Measurements from ENCODE around the gene CD2. TPM values are rescaled to one million over a fixed set of nuclear protein-coding genes. Genes with fewer than 3 reads are reported as not detected.

Gene CD2
- total RNA-seq, 1 donor from 2014 or later, result not detected

- H3K4me1 Mint-ChIP-seq (ENCODE audit: unreplicated experiment), result no peaks in the 10 kb centered on the region
- H3K27ac Mint-ChIP-seq (ENCODE audit: unreplicated experiment), result no peak overlapping the region
- no peak overlapping the region for H3K4me3 Mint-ChIP-seq (ENCODE audit: unreplicated experiment)
- no peak for DNase-seq (ENCODE audit: low spot score)
- no peaks in the 10 kb centered on the region for H3K9me3 Mint-ChIP-seq (ENCODE audit: unreplicated experiment)
- TF ChIP-seq CTCF (IDR thresholded peaks at IDR 0.05; ENCODE audit: unreplicated experiment), result no peak
- H3K36me3 Mint-ChIP-seq (ENCODE audit: low read depth, unreplicated experiment), result no peaks in the 10 kb centered on the region
- H3K27me3 Mint-ChIP-seq (ENCODE audit: unreplicated experiment), result peaks cover 4% of the 10 kb centered on the region
Measured at GRCh38 chr1:116791727-116792126, 37.5 kb downstream of the CD2 start.

GRCh38 chr1:116793357-116793935 lies 39.2 kb downstream of the CD2 start:
- no peak overlapping the region for H3K27ac Mint-ChIP-seq (ENCODE audit: unreplicated experiment)
- H3K9me3 Mint-ChIP-seq (ENCODE audit: unreplicated experiment), result no peaks in the 10 kb centered on the region
- H3K27me3 Mint-ChIP-seq (ENCODE audit: unreplicated experiment), result peaks cover 4% of the 10 kb centered on the region
- no peaks in the 10 kb centered on the region for H3K4me1 Mint-ChIP-seq (ENCODE audit: unreplicated experiment)
- H3K36me3 Mint-ChIP-seq (ENCODE audit: low read depth, unreplicated experiment), result no peaks in the 10 kb centered on the region
- DNase-seq (ENCODE audit: low spot score), result no peak
- no peak overlapping the region for H3K4me3 Mint-ChIP-seq (ENCODE audit: unreplicated experiment)
- TF ChIP-seq CTCF (IDR thresholded peaks at IDR 0.05; ENCODE audit: unreplicated experiment), result no peak

GRCh38 chr1:116794371-116794770 lies 40.1 kb downstream of the CD2 start:
- Mint-ChIP-seq H3K4me1 (ENCODE audit: unreplicated experiment) (no peaks in the 10 kb centered on the region), H3K9me3 (ENCODE audit: unreplicated experiment) (no peaks in the 10 kb centered on the region), H3K27me3 (ENCODE audit: unreplicated experiment) (peaks cover 5% of the 10 kb centered on the region), H3K4me3 (ENCODE audit: unreplicated experiment) (no peak overlapping the region), H3K27ac (ENCODE audit: unreplicated experiment) (no peak overlapping the region), H3K36me3 (ENCODE audit: low read depth, unreplicated experiment) (no peaks in the 10 kb centered on the region)
- no peak for DNase-seq (ENCODE audit: low spot score)
- no peak for TF ChIP-seq CTCF (IDR thresholded peaks at IDR 0.05; ENCODE audit: unreplicated experiment)

DNA sequence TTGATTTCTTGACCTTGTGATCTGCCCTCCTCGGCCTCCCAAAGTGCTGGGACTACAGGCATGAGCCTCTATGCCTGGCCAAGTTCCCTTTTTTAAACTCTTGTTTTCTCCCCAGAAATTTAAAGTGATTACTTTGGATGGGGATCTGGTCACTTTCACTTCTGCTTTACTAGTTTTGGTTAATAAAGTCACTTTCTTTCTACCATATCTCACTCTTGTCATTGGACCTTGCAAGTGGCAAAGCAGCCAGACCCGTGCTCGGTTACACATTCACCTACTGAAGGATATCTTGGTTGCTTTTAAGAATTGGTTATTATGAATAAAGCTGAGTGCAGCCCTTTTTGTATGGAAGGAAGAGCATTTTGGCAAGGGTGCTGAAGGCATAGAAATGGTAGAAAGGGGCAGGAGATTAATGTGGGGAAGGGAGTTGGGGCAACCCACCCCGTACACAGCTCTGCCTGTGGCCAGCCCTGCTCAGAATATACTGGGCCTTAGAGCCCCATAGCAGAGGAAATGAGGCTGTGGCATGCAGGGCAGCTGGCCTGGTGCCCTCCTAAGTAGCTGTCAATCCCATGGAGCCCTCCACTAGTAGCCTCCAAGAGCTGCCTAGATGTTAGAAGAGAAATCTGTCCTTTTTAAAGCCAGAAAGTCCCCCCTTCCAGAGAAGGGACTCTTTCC lies 40.7 kb downstream of the CD2 start:
- no peak for TF ChIP-seq CTCF (IDR thresholded peaks at IDR 0.05; ENCODE audit: unreplicated experiment)
- DNase-seq (ENCODE audit: low spot score), result no peak
- no peak overlapping the region for H3K27ac Mint-ChIP-seq (ENCODE audit: unreplicated experiment)
- H3K27me3 Mint-ChIP-seq (ENCODE audit: unreplicated experiment), result peaks cover 3% of the 10 kb centered on the region
- H3K9me3 Mint-ChIP-seq (ENCODE audit: unreplicated experiment), result no peaks in the 10 kb centered on the region
- H3K36me3 Mint-ChIP-seq (ENCODE audit: low read depth, unreplicated experiment), result no peaks in the 10 kb centered on the region
- H3K4me1 Mint-ChIP-seq (ENCODE audit: unreplicated experiment), result no peaks in the 10 kb centered on the region
- no peak overlapping the region for H3K4me3 Mint-ChIP-seq (ENCODE audit: unreplicated experiment)

GRCh38 chr1:116795482-116795829 lies 41.2 kb downstream of the CD2 start:
- TF ChIP-seq CTCF (IDR thresholded peaks at IDR 0.05; ENCODE audit: unreplicated experiment), result no peak
- H3K4me1 Mint-ChIP-seq (ENCODE audit: unreplicated experiment), result no peaks in the 10 kb centered on the region
- no peaks in the 10 kb centered on the region for H3K9me3 Mint-ChIP-seq (ENCODE audit: unreplicated experiment)
- H3K36me3 Mint-ChIP-seq (ENCODE audit: low read depth, unreplicated experiment), result no peaks in the 10 kb centered on the region
- H3K4me3 Mint-ChIP-seq (ENCODE audit: unreplicated experiment), result no peak overlapping the region
- no peak overlapping the region for H3K27ac Mint-ChIP-seq (ENCODE audit: unreplicated experiment)
- peaks cover 1% of the 10 kb centered on the region for H3K27me3 Mint-ChIP-seq (ENCODE audit: unreplicated experiment)
- DNase-seq (ENCODE audit: low spot score), result no peak

All from endothelial cell (in vitro differentiated cells).